ENCODE data around the gene PLEKHA7. TPM values are rescaled to one million over a fixed set of nuclear protein-coding genes. Genes with fewer than 3 reads are reported as not detected.

Gene PLEKHA7
- total and polyA plus RNA-seq, 2 of the 8 experiments (the other 6 are each of a cell fraction or from before 2014, with no cell fraction given): 11.4 to 25.6 TPM

DNA sequence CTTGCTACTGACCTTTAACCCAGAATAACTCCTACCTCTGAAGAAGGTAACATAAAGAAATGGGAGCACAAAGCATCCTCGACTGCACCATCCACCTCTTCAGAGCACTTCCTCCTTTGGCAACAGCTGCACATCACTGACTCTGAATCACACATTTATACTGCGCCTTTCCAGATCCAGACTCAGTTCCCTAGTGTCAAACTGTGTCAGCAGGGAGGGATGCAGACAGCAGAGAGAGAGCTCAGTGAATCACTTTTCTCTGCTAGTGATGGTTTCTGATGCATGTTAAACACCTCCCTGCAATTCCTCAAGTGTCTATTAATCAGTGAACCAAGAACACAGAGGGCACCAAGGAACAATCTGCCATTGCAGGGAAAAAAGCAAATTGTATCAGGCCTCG lies 118.9 kb downstream of the PLEKHA7 start (continued):
- TF ChIP-seq, protein P1, sequence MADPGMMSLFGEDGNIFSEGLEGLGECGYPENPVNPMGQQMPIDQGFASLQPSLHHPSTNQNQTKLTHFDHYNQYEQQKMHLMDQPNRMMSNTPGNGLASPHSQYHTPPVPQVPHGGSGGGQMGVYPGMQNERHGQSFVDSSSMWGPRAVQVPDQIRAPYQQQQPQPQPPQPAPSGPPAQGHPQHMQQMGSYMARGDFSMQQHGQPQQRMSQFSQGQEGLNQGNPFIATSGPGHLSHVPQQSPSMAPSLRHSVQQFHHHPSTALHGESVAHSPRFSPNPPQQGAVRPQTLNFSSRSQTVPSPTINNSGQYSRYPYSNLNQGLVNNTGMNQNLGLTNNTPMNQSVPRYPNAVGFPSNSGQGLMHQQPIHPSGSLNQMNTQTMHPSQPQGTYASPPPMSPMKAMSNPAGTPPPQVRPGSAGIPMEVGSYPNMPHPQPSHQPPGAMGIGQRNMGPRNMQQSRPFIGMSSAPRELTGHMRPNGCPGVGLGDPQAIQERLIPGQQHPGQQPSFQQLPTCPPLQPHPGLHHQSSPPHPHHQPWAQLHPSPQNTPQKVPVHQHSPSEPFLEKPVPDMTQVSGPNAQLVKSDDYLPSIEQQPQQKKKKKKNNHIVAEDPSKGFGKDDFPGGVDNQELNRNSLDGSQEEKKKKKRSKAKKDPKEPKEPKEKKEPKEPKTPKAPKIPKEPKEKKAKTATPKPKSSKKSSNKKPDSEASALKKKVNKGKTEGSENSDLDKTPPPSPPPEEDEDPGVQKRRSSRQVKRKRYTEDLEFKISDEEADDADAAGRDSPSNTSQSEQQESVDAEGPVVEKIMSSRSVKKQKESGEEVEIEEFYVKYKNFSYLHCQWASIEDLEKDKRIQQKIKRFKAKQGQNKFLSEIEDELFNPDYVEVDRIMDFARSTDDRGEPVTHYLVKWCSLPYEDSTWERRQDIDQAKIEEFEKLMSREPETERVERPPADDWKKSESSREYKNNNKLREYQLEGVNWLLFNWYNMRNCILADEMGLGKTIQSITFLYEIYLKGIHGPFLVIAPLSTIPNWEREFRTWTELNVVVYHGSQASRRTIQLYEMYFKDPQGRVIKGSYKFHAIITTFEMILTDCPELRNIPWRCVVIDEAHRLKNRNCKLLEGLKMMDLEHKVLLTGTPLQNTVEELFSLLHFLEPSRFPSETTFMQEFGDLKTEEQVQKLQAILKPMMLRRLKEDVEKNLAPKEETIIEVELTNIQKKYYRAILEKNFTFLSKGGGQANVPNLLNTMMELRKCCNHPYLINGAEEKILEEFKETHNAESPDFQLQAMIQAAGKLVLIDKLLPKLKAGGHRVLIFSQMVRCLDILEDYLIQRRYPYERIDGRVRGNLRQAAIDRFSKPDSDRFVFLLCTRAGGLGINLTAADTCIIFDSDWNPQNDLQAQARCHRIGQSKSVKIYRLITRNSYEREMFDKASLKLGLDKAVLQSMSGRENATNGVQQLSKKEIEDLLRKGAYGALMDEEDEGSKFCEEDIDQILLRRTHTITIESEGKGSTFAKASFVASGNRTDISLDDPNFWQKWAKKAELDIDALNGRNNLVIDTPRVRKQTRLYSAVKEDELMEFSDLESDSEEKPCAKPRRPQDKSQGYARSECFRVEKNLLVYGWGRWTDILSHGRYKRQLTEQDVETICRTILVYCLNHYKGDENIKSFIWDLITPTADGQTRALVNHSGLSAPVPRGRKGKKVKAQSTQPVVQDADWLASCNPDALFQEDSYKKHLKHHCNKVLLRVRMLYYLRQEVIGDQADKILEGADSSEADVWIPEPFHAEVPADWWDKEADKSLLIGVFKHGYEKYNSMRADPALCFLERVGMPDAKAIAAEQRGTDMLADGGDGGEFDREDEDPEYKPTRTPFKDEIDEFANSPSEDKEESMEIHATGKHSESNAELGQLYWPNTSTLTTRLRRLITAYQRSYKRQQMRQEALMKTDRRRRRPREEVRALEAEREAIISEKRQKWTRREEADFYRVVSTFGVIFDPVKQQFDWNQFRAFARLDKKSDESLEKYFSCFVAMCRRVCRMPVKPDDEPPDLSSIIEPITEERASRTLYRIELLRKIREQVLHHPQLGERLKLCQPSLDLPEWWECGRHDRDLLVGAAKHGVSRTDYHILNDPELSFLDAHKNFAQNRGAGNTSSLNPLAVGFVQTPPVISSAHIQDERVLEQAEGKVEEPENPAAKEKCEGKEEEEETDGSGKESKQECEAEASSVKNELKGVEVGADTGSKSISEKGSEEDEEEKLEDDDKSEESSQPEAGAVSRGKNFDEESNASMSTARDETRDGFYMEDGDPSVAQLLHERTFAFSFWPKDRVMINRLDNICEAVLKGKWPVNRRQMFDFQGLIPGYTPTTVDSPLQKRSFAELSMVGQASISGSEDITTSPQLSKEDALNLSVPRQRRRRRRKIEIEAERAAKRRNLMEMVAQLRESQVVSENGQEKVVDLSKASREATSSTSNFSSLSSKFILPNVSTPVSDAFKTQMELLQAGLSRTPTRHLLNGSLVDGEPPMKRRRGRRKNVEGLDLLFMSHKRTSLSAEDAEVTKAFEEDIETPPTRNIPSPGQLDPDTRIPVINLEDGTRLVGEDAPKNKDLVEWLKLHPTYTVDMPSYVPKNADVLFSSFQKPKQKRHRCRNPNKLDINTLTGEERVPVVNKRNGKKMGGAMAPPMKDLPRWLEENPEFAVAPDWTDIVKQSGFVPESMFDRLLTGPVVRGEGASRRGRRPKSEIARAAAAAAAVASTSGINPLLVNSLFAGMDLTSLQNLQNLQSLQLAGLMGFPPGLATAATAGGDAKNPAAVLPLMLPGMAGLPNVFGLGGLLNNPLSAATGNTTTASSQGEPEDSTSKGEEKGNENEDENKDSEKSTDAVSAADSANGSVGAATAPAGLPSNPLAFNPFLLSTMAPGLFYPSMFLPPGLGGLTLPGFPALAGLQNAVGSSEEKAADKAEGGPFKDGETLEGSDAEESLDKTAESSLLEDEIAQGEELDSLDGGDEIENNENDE (IDR thresholded peaks at IDR 0.05; ENCODE audit: insufficient replicate concordance, low read length): no peak
- TF ChIP-seq RNF2 (IDR thresholded peaks at IDR 0.05; ENCODE audit: borderline replicate concordance, low read depth, low read length, missing control alignments, poor library complexity, severe bottlenecking): no peak
- TF ChIP-seq, protein P2, sequence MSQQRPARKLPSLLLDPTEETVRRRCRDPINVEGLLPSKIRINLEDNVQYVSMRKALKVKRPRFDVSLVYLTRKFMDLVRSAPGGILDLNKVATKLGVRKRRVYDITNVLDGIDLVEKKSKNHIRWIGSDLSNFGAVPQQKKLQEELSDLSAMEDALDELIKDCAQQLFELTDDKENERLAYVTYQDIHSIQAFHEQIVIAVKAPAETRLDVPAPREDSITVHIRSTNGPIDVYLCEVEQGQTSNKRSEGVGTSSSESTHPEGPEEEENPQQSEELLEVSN (IDR thresholded peaks at IDR 0.05): no peak
